Stomach (tissue), 9 donors: ENCODE measurements around the gene CA5A. TPM values are rescaled to one million over a fixed set of nuclear protein-coding genes. Genes with fewer than 3 reads are reported as not detected.
"Not testable (repeated sequence)": the region's sequence is repeated elsewhere in the genome, so short reads cannot be mapped to it uniquely, and the experiment has no call there.

Experiments used
- DNase-seq, 2 donors: peaks; one replicate each; pipeline versions ENCODE4 v3.0.0 to v3.0.0-alpha.2; 2013 to 2019
- H3K27ac ChIP-seq, 5 donors: fragments of 200-600 bp in 4 of 5; sonication (generic) in 4 of 5; one replicate each; pipeline ENCODE4 v1.5.1; 2013 to 2019; ENCODE audit warnings: mild to moderate bottlenecking in 1 of 5, moderate library complexity in 1 of 5
- H3K27me3 ChIP-seq, 3 donors: fragments of 200-600 bp; sonication (generic); one replicate each; pipeline ENCODE4 v1.5.1; 2017 to 2019; ENCODE audit warnings: mixed run types in 1 of 3
- H3K36me3 ChIP-seq, 4 donors: fragments of 200-600 bp; sonication (generic); 1 replicate in 3 of 4; 2 replicates in 1 of 4; pipeline ENCODE4 v1.5.1; 2016 to 2019
- H3K4me1 ChIP-seq, 4 donors: fragments of 200-600 bp; sonication (generic); one replicate each; pipeline ENCODE4 v1.5.1; 2016 to 2019
- H3K4me3 ChIP-seq, 4 donors: fragments of 200-600 bp; sonication (generic) in 3 of 4; one replicate each; pipeline ENCODE4 v1.5.1; 2016 to 2019; ENCODE audit warnings: mild to moderate bottlenecking in 1 of 4
- H3K9me3 ChIP-seq, 4 donors: fragments of 200-600 bp; sonication (generic); one replicate each; pipeline ENCODE4 v1.5.1; 2016 to 2019
- EP300 ChIP-seq: sonication (generic); formaldehyde crosslinking; IDR thresholded peaks from one replicate; pipeline ENCODE4 v1.6.1; 2017; ENCODE audit warnings: antibody characterized with exemption
- POLR2A ChIP-seq, 4 donors: fragments of 450-650 bp; IDR thresholded peaks; one replicate each; pipeline ENCODE4 v1.6.1; 2016; ENCODE audit warnings: antibody characterized with exemption in 4 of 4, control low read depth in 2 of 4, mild to moderate bottlenecking in 1 of 4, moderate library complexity in 1 of 4
- POLR2AphosphoS5 ChIP-seq, 3 donors: sonication (generic); formaldehyde crosslinking; IDR thresholded peaks; one replicate each; pipeline ENCODE4 v1.6.1; 2016; ENCODE audit warnings: antibody characterized with exemption in 3 of 3
- WGBS, 5 donors: extraction: QIAGEN DNeasy Blood & Tissue Kit in 3 of 5; methylation state at CpG; one replicate each; pipeline versions ENCODE4 v1.1.5 to v1.1.7; 2013 to 2018; 5-methylcytosine and 5-hydroxymethylcytosine counted together
- intact Hi-C: fragments of 100-400 bp; cut with DNase I; formaldehyde crosslinking; loops from one replicate; pipeline ENCODE4 v1.15.1; 2023; ENCODE audit warnings: low total_unique reads
- polyA plus RNA-seq, 3 donors: library from polyadenylated mRNA; stranded (reverse); fragments of 200-250 nt; gene quantifications; one replicate each; pipeline ENCODE4 v1.2.3, GENCODE V29; 2013
- total RNA-seq, 5 donors: library from RNA; depleted of rRNA; stranded (reverse); fragments of >200 nt; gene quantifications; one replicate each; pipeline versions ENCODE4 v1.1.0 to v1.2.3, GENCODE V29; 2014 to 2016
- TF ChIP-seq, protein P1 (sequence below), 7 experiments: fragments of 450-650 bp in 4 of 7; fragments of 200-600 bp in 3 of 7; sonication (generic) in 3 of 7; IDR thresholded peaks; one replicate each; pipeline ENCODE4 v1.5.1; 2016 to 2019; ENCODE audit warnings: antibody characterized with exemption in 7 of 7, control low read depth in 2 of 7, mild to moderate bottlenecking in 1 of 7
- donor health status: healthy with polysubstance abuse.
- donor health status: Bipolar disorder and iron deficiency.
- donor health status: healthy.

CA5A gene
- total and polyA plus RNA-seq, 8 donors, result not detected

DNA sequence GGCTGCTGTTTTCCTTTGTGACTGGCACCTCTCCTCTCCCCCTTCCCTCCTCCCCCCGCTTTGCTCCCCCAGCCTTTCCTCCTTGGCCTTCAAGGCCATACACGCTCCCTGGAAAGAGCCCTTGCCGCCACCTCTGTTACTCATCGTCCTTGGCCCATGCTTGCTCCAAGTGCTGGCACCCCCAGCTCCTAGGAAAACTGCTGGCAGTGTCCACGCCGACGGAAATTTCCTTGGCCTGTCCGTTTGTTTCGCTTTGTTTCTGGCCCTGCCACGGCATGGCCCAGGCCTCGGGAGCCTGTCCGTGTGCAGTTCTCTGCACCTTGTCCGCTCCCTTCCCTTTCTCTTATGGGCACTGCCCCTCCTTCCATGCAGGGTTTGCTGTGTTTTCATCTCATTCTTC lies 18.0 kb downstream of the CA5A start:
- H3K4me3 ChIP-seq, result no peak overlapping the region
- H3K27ac ChIP-seq, result no peak overlapping the region
- H3K4me1 ChIP-seq, result peaks cover 0 to 6% (median 2%) of the 10 kb centered on the region in 4 donors
- H3K36me3 ChIP-seq, result no peaks in the 10 kb centered on the region
- TF ChIP-seq POLR2A (IDR thresholded peaks at IDR 0.05), result no peak
- TF ChIP-seq EP300, result no peak
- no peak for TF ChIP-seq POLR2AphosphoS5 (IDR thresholded peaks at IDR 0.05)
- TF ChIP-seq, protein P1, sequence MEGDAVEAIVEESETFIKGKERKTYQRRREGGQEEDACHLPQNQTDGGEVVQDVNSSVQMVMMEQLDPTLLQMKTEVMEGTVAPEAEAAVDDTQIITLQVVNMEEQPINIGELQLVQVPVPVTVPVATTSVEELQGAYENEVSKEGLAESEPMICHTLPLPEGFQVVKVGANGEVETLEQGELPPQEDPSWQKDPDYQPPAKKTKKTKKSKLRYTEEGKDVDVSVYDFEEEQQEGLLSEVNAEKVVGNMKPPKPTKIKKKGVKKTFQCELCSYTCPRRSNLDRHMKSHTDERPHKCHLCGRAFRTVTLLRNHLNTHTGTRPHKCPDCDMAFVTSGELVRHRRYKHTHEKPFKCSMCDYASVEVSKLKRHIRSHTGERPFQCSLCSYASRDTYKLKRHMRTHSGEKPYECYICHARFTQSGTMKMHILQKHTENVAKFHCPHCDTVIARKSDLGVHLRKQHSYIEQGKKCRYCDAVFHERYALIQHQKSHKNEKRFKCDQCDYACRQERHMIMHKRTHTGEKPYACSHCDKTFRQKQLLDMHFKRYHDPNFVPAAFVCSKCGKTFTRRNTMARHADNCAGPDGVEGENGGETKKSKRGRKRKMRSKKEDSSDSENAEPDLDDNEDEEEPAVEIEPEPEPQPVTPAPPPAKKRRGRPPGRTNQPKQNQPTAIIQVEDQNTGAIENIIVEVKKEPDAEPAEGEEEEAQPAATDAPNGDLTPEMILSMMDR (IDR thresholded peaks at IDR 0.05), result no peak
- H3K9me3 ChIP-seq, result no peaks in the 10 kb centered on the region
- DNase-seq, result no peak
- intact Hi-C loops, result no loop called here
- WGBS, 5 donors, result 70 to 84% (median 81%) methylated on average over 13 of the region's 13 CpGs
- H3K27me3 ChIP-seq, result peaks cover 0 to 23% (median 0%) of the 10 kb centered on the region in 3 donors

DNA sequence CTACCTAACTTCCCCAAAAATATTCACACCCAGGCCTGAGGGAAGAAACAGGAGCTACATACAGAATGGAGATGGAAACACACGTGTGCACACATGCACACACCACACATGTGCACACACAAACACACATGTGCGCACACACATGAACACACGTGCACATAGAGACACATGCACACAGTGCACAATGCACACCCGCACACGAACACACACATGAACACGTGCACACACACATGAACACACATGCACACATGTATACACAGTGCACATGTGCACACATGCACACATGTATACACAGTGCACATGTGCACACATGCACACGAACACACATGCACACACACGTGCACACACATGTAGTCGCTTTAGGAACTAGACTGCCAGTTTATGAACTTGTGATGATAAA lies 18.8 kb downstream of the CA5A start:
- intact Hi-C loops, result no loop called here
- Histone ChIP-seq H3K4me1 (peaks cover 0 to 4% (median 1%) of the 10 kb centered on the region in 4 donors), H3K4me3 (no peak overlapping the region), H3K27ac (no peak overlapping the region), H3K9me3 (no peaks in the 10 kb centered on the region), H3K27me3 (peaks cover 0 to 23% (median 0%) of the 10 kb centered on the region in 3 donors), H3K36me3 (no peaks in the 10 kb centered on the region)
- no peak for DNase-seq
- WGBS, 5 donors, result 75 to 95% (median 86%) methylated on average over 8 to 9 of the region's 9 CpGs
- TF ChIP-seq POLR2A (IDR thresholded peaks at IDR 0.05) (no peak), POLR2AphosphoS5 (IDR thresholded peaks at IDR 0.05) (no peak), EP300 (no peak)
- TF ChIP-seq, protein P1 (IDR thresholded peaks at IDR 0.05), result no peak

DNA sequence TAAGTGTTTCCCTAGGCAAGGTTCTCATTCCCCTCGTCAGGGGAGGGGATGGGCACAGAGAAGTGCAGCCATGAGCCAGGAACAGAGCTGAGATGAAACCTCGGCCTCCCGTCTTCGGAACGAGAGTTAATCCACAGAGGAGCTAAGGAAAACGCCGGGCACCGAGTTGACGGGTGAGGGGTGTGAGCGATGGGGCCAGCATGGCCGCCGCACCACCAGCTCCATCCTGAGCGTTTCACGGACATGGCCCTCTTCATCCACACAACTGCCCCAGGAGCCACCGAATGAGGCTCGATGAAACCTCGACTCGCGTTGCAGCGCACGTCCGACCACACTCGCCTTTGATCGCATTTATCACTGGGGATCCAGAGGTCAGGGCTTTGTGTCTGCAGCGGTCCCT lies 21.5 kb downstream of the CA5A start:
- no peak for DNase-seq
- intact Hi-C loops, result no loop called here
- H3K4me1 ChIP-seq, result peaks cover 0 to 14% (median 3%) of the 10 kb centered on the region in 4 donors
- 90 to 93% (median 92%) methylated on average over 17 to 25 of the region's 25 CpGs for WGBS, 5 donors
- peaks cover 0 to 23% (median 0%) of the 10 kb centered on the region in 3 donors for H3K27me3 ChIP-seq
- H3K36me3 ChIP-seq, result no peaks in the 10 kb centered on the region
- H3K9me3 ChIP-seq, result no peaks in the 10 kb centered on the region
- H3K4me3 ChIP-seq, result no peak overlapping the region
- TF ChIP-seq, protein P1 (IDR thresholded peaks at IDR 0.05), result no peak
- no peak for TF ChIP-seq POLR2A (IDR thresholded peaks at IDR 0.05)
- no peak for TF ChIP-seq EP300
- no peak for TF ChIP-seq POLR2AphosphoS5 (IDR thresholded peaks at IDR 0.05)
- H3K27ac ChIP-seq, result no peak overlapping the region

DNA sequence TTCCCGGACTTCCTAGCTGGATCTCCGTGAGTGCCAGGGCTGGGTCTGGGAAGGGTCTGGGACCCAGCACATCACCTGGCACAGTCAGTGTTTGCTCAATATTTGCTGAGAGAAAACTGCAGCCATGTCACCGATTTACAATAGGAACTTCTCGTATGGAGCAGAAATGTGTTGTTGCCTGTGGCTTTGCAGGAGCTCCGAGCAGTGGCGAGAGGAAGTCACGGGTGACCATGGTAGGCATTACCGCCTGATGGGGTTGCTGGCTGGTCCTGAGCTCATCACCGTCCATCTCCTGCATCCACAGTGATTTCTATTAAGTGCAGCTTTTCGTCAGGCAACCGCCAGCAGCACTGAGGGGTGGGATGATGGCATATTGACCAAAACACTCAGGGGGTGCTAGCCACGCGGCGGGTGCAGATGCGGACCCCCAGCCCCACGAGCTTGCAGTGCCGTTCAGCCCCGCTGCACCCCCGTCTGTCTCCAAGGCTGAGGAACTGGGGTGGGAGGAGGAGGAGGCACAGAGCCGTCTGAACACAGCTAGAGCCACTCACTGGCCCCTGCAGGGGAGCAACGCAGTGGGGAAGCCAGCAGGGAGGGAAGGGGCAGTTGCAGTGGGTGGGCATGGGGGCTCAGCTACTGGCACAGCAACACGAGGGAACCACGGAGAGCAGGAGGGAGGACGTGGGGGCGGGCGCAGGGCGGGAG lies 22.2 kb downstream of the CA5A start:
- H3K9me3 ChIP-seq, DNase-seq, H3K27ac ChIP-seq, H3K4me3 ChIP-seq, H3K36me3 ChIP-seq, intact Hi-C loops: not testable (repeated sequence)
- peaks cover 0 to 23% (median 0%) of the 10 kb centered on the region in 3 donors for H3K27me3 ChIP-seq
- H3K4me1 ChIP-seq, result peaks cover 0 to 20% (median 6%) of the 10 kb centered on the region in 4 donors
- 77 to 79% (median 78%) methylated on average over 22 to 27 of the region's 27 CpGs for WGBS, 5 donors

DNA sequence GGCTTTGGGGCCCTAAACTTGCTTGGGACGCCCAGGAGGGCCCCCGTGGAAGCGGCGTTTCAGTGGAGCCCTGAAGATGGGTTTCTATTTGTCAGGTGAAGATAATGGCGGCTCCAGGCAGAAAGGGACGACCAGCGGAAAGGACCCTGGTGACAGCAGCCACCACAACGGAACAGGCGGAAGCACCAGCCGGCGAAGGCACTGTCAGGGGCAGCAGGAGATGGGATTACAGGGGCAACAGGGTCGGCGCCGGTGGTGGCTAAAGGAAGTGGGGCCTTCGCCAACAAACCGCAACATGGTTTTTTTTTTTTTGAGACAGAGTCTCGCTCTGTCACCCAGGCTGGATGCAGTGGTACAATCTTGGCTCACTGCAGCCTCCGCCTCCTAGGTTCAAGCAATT lies 23.6 kb downstream of the CA5A start:
- H3K4me3 ChIP-seq, DNase-seq, H3K9me3 ChIP-seq, H3K36me3 ChIP-seq, intact Hi-C loops, H3K27ac ChIP-seq: not testable (repeated sequence)
- H3K4me1 ChIP-seq, result peaks cover 0 to 22% (median 6%) of the 10 kb centered on the region in 4 donors
- WGBS, 5 donors, result 75 to 85% (median 81%) methylated on average over 18 of the region's 18 CpGs
- H3K27me3 ChIP-seq, result peaks cover 0 to 23% (median 0%) of the 10 kb centered on the region in 3 donors
